Measurements from ENCODE around the gene EIF5A.
A peak's percentile ranks its signal among the peaks of the same experiment; 100 is the strongest.

The EIF5A gene

GRCh38 chr17:7313890-7314718 lies 6.7 kb downstream of the EIF5A start:
- no peak for FAIRE-seq

GRCh38 chr17:7314719-7315569 lies 7.5 kb downstream of the EIF5A start, which contains the start of gene GPS2:
TSS of gene GPS2 (minus strand) at chr17:7315360. CDS start at chr17:7315052, 308 bp downstream.
- no peak for FAIRE-seq

- FAIRE-seq = no peak
Observed at GRCh38 chr17:7315570-7316235, 8.3 kb downstream of the EIF5A start.

DNA sequence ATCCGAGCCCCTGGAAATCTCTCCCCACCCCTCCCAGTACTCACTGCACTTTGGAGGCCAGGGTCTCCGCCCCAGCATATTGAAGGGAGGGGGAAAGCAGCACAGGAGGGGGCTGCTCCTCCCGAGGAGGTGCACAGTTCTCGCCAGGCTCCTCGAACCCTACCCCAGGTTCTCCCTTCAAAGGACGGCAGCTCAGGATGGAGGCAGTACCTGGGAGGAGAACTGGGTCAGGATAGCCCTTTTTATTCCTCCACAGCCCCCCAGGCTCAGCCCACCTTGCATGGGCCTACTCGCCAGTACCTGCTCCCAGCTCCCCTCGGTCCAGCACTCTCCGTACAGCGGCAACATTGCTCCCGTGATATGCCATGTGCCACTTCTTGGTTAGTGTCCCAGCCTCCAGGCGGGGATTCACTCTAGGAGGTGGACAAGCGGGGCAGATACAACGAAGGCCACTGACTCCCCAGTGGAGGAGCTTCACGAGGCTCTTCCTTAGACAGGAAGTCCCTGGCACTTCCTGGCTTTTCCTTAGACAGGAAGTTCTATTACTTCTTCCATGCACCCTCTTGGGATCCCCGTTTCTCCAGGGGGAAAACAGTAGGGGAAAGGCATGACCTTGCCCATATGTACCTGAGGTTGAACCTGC lies 9.9 kb downstream of the EIF5A start:
- no peak for FAIRE-seq

DNA sequence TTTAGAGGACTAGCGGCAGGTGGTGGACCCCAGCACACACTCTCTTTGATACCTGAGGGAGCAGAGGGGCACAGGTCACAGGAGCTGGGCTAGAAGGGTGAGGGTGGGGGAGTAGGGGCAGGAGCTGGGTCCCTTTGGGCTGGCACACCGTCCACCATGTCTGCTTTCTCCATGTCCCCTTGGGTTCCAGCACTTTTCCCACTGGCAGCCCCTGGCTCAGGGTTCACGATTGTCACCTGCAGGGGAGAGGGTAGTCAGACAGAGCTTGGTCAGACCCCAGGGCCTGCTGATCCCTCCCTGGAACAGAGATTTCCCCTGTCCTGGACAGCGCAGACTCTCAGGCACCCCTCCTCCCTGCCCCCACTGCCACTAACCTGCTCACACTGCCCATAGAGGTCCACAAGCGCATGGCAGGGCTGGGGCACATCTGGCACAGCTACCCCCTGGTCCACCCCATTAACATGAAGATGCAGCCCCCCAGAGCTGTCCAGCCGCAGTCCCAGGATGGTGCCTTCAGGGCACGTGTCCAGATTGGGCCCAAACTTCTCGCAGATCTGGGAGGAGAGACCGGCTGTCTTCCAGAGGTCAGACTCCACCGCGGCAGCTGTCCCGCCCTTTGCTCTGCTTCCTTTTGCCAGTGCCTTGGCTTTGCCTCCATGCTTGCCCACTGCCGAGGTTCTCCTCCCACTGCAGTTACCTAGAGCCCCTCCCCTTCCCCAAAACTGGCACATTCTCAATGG lies 10.9 kb downstream of the EIF5A start:
- FAIRE-seq = no peak

- no peak for FAIRE-seq
Observed at GRCh38 chr17:7321466-7321865, 14.0 kb downstream of the EIF5A start.

GRCh38 chr17:7322520-7323194 lies 15.2 kb downstream of the EIF5A start:
- no peak for FAIRE-seq

- no peak for FAIRE-seq
Observed at GRCh38 chr17:7323731-7324437, 16.5 kb downstream of the EIF5A start.

DNA sequence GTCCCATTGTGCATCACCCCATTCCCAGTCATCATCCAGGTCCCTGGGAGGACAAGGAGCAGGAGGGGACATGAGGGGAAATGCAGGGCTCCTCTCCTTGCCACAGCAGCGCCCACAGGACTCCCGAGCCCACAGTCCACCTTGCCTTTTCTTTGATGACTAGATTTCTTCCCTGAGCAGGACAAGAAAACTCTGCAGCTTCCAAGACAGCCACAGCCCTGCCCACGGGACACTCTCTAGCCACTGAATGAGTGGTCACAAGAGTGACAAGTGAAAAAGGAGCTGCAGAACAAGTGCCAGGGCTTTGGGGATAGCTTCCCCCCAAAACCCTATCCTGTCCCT lies 17.0 kb downstream of the EIF5A start:
- FAIRE-seq = no peak

- FAIRE-seq = no peak
Observed at GRCh38 chr17:7325031-7325528, 17.7 kb downstream of the EIF5A start.

GRCh38 chr17:7326186-7326585 lies 18.8 kb downstream of the EIF5A start:
- no peak for FAIRE-seq

DNA sequence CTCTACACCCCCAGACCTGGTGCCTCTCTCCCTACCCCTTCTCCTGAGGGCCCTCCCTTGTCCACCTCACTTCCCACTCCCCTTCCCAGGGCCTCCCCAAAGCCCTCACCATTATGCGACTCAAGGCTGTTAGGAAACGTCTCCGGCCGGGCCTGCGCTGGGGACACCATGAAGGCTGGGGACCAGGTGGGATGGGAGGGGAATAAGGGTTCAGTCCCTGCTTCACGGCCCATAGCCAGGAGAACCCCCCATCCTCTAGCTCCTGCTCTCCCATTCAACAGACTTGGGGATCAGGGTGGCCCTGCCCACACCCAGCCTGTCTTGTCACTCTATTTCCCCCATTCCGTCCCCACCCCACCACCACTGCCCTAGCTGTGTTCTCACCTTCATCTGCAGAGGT lies 19.6 kb downstream of the EIF5A start:
- no peak for FAIRE-seq

GRCh38 chr17:7327501-7327900 lies 20.1 kb downstream of the EIF5A start:
- no peak for FAIRE-seq

DNA sequence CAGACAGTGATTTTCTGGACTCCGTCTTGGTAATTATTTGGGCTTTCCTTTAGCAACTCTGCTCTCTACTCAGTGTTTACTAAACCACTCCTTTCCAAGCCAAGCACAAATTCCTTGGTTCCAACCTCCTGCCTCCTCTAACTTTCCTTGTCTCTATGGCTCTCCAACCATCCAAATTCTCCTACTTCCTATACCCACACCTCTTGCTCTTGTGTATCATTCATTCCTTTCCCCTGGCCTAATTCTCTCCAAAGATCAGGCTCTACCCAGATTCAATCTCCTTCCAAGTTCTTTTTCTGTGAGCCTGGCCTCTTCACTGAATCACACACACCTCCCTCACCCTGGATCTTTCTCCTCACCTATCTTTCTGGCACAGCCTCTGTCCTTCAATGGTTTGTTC lies 20.6 kb downstream of the EIF5A start:
- FAIRE-seq = no peak

GRCh38 chr17:7328840-7329373 lies 21.5 kb downstream of the EIF5A start, which contains the start of gene NEURL4:
TSS of gene NEURL4 (minus strand) at chr17:7329335. CDS start at chr17:7329312, 23 bp downstream.
- FAIRE-seq = no peak

GRCh38 chr17:7329374-7329996 lies 22.1 kb downstream of the EIF5A start:
- peak; percentile 53 for FAIRE-seq

DNA sequence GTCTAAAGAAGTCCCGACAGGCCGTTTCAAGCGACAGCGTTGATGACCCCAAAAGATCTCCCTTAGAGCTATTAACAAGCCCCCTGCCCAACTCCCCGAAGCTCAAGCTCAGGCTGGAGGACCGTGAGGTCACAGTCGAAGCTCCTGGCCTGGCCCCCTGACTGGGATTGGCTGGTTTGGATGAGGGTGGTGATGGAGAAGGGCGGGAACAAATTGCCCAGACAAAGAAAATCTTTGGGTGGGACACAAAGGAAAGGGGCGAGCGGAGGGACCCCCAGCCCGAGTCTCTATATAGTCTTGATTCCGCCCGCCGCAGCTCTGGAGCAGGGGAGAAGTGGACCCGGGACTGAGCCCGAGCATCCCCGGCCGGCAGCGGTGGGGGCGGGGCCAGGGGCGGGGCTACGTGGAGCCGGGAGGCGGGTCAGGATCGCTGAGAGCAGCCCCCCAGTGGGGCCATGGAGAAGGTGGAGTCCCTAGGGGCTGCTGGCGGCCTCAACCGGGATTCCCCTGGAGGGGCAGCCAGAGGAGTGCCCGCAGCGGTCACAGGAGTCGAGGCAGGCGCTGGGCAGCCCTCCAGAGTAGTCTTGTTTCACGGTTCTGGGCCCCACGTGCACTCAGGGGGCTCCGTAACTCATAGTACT lies 22.7 kb downstream of the EIF5A start:
- no peak for FAIRE-seq

DNA sequence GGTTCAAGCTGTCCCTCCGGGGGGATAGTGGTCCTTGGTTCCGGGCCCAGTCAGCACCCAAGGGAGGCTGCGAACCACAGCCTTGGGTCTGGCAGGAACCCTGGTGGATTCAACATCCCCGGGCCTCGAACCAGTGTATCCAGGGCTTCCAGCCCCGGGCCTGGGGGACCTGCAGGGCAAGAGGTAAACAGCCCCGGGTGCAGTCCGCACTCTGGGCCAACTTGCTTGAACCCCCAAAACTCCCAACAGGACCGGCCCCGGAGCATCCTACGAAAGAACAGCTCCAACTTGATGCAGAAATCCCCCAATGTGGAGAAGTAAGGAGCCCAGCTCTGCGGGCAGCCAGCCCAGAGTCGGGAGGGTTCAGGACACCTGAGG lies 23.2 kb downstream of the EIF5A start:
- no peak for FAIRE-seq

DNA sequence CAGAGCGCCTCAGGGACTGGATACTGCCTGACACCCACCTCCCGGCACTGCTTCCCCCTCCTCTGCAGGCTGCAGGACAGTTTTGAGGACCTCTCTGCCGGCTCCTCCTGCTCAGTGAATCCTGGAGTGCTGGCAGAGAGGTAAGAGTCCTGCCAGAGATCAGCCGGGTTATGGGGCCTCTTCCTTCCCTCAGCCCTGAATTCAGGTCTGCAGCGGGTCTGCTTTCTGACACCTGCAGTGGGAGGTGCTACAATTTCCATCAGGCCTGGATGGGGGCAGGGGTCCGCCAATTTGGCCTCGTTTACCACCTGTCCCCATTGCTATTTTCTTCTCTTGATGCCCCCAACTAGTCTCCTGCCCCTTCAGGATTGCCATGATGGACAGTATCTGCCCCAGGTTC lies 24.7 kb downstream of the EIF5A start:
- no peak for FAIRE-seq

Measured in colon (tissue), 2 donors.